Breast epithelium (tissue), 3 donors: ENCODE measurements around the gene ZAP70.
"Not testable (repeated sequence)": the region's sequence is repeated elsewhere in the genome, so short reads cannot be mapped to it uniquely, and the experiment has no call there.

Experiments
- CTCF ChIP-seq, 3 donors: fragments of 450-650 bp; IDR thresholded peaks; one replicate each; pipeline ENCODE4 v1.5.1; 2016 to 2017; ENCODE audit warnings: antibody characterized with exemption in 3 of 3, mild to moderate bottlenecking in 3 of 3, moderate library complexity in 3 of 3
- POLR2AphosphoS5 ChIP-seq, 3 donors: sonication (generic); formaldehyde crosslinking; IDR thresholded peaks; one replicate each; pipeline ENCODE4 v1.6.1; 2017; ENCODE audit warnings: antibody characterized with exemption in 3 of 3

DNA sequence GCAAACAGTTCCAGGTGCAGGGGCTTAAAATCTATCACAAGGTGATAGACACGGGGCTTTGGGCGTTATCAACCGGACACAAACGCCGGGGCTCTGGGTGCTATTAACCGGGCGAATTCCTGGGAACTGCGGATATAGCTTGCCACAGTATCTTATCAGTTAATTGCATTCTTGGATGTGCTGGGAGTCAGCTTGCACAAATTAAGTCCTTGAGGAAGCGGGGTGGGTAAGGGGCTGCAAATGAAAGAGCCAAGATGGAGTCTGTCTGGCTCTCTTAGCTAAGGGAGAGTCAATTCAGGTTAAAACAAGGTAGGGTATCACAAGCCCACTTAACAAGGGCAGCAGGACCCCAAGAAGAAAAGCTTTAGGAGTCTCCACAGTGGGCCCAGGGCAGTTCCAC, 1.2 kb upstream of the ZAP70 start:
- not testable (repeated sequence) for TF ChIP-seq CTCF, POLR2AphosphoS5 (IDR thresholded peaks at IDR 0.05)
